AG09319 (cell line): ENCODE results near the gene CCL23.

ENCODE experiments used
- DNase-seq: peaks from one replicate; pipeline ENCODE4 v3.0.0-alpha.2; 2010; ENCODE audit warnings: low read depth; ENCODE audit errors: extremely low read depth
- CTCF ChIP-seq: IDR thresholded peaks from 2 replicates; pipeline ENCODE4 v1.5.1; 2011; ENCODE audit warnings: low read depth, mild to moderate bottlenecking, inconsistent platforms, low read length, moderate library complexity

CCL23 gene

GRCh38 chr17:36008998-36009665, 8.6 kb downstream of the CCL23 start:
- DNase-seq, result no peak
- peak; percentile 29 for TF ChIP-seq CTCF

- no peak for TF ChIP-seq CTCF
- DNase-seq, result no peak
These were observed 13.1 kb downstream of the CCL23 start for GRCh38 chr17:36004594-36005108.

- no peak for TF ChIP-seq CTCF
- DNase-seq, result no peak
These were observed 15.1 kb downstream of the CCL23 start for GRCh38 chr17:36002631-36003030.

- DNase-seq, result no peak
- TF ChIP-seq CTCF, result no peak
These were observed 15.7 kb downstream of the CCL23 start for GRCh38 chr17:36001862-36002603.

- TF ChIP-seq CTCF, result no peak
- no peak for DNase-seq
These were observed 16.5 kb downstream of the CCL23 start, which contains the start of gene CCL15 for GRCh38 chr17:36001110-36001771. Gene CCL15, minus strand, starts transcription at chr17:36001553. Its CDS starts 61 bp downstream, at chr17:36001492.

- no peak for DNase-seq
These were observed 17.1 kb downstream of the CCL23 start for GRCh38 chr17:36000732-36001109.

More at GRCh38 chr17:36000732-36001109, 17.1 kb downstream of the CCL23 start:
- no peak for TF ChIP-seq CTCF
